ENCODE results near the gene NUP214.

GRCh38 chr9:131094622-131095021 is 30.8 kb upstream of the NUP214 start:
- no peak for TF ChIP-seq CTCF (IDR thresholded peaks at IDR 0.05; ENCODE audit: insufficient read depth, low read length, poor library complexity, severe bottlenecking)
- TF ChIP-seq EZH2phosphoT487 (conservative IDR thresholded peaks at IDR 0.05; ENCODE audit: low read length): no peak

All from SU-DHL-6 (cell line).